Subcutaneous adipose tissue (tissue), 4 donors: ENCODE data around the gene PROK1. TPM values are rescaled to one million over a fixed set of nuclear protein-coding genes. Genes with fewer than 3 reads are reported as not detected.

Experiments
- total RNA-seq, 4 donors: library from RNA; depleted of rRNA; stranded (reverse); fragments of >200 nt; gene quantifications; one replicate each; pipeline ENCODE4 v1.1.0, GENCODE V29; 2016
- TF ChIP-seq, protein P1 (sequence below): fragments of 450-650 bp; IDR thresholded peaks from one replicate; pipeline ENCODE4 v1.5.1; 2016; ENCODE audit warnings: low read depth, mild to moderate bottlenecking, control low read depth, antibody characterized with exemption, moderate library complexity

The PROK1 gene
- total RNA-seq, 4 donors from 2014 or later: 3.6 to 25.8 TPM; not detected in 2

DNA sequence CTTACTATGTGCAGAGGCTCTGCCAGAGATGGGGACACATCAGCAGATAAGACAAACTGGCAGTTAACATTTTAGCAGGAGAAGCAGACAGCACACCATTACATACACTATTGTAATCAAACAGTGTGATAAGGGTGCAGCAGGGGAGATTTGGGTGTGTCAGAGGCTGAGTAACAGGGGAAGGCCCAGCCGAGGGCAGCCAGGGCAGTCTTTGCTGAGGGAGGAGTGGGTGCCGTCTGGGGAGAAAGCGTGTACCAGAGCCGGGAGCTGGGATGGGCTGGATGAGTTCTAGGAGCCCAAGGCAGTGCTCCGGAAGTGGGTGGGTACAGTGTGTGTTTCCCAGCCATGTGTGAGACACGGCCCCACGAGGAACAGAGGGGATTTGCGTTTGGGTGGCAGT, 36.8 kb downstream of the PROK1 start:
- TF ChIP-seq, protein P1, sequence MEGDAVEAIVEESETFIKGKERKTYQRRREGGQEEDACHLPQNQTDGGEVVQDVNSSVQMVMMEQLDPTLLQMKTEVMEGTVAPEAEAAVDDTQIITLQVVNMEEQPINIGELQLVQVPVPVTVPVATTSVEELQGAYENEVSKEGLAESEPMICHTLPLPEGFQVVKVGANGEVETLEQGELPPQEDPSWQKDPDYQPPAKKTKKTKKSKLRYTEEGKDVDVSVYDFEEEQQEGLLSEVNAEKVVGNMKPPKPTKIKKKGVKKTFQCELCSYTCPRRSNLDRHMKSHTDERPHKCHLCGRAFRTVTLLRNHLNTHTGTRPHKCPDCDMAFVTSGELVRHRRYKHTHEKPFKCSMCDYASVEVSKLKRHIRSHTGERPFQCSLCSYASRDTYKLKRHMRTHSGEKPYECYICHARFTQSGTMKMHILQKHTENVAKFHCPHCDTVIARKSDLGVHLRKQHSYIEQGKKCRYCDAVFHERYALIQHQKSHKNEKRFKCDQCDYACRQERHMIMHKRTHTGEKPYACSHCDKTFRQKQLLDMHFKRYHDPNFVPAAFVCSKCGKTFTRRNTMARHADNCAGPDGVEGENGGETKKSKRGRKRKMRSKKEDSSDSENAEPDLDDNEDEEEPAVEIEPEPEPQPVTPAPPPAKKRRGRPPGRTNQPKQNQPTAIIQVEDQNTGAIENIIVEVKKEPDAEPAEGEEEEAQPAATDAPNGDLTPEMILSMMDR: no peak

DNA sequence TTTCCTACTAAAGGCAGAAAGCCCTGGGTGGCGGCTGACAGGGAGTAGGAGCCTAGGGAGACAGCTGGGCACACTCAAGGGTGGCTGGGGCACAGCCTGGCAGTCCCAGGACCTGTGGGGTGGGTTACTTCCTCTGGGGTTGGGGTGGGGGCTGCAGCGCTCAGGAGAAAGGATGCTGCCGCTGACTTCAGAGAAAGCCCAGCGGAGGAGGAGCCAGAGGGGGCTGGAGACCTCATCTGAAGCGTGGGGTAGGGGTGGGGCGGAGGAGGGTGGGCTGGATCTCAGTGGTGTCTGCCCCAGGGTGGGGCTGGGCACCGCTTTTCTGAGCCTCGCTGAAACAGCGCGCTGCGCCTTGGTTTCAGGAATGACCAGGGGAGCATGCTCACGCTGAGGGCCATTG, 37.2 kb downstream of the PROK1 start:
- TF ChIP-seq, protein P1: no peak

DNA sequence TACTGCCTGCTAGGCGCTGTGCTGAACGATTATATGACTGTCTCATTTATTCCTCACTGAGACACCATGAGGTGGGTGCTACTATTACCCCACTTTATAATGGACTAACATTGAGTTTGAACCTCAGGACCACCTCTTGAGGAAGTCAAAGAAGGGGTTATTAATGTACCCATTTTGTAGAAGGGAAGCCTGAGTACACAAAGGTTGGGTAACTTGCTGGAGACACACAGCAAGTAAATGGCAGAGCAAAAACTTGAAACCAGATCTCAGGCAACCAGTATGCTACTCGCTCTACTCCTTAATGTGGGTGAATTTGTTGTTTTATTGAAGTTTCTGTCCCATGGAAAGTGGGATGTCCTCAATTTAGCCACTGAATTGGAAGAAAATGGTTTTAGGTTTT, 37.9 kb downstream of the PROK1 start:
- TF ChIP-seq, protein P1: no peak

DNA sequence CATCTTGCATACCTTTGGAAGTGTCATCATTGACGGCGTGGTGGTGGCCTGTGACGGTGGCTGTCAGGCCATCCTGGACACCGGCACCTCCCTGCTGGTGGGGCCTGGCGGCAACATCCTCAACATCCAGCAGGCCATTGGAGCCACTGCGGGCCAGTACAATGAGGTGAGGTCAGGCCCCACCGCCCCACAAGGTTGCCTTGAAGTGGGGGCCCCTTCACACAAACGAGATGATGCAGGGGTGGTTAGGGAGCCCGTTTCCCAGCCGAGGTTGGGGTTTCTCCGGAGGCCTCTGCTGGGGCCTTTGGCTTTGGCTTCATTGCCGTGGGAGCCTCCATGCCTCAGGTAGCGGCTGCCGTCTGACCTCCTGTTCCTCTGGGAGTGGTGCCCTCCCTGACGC, 38.5 kb downstream of the PROK1 start:
- TF ChIP-seq, protein P1: no peak

DNA sequence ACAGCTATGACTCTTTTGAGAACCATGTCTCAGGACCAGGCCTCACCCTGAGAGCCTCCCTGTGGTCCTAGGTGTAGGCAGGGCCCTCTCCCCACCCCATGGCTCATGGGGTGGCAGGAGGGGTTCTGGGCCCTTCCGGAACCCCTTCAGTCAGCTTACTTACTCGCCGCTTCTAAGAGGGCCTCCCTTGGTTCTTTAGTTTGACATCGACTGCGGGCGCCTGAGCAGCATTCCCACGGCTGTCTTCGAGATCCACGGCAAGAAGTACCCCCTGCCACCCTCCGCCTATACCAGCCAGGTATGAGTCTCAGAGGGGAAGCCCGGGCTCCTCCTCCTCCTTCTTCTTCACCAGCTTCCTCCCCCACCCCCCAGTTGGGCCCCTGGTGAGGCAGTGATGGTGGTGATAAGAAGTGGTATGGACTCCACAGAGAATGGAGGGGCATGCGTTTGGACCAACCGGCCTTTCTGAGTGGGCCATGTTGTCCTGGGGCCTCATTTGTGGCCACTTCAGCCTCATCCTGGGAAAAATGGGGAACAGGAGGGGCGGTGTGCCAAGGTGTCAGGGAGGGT, 39.1 kb downstream of the PROK1 start:
- TF ChIP-seq, protein P1: no peak

DNA sequence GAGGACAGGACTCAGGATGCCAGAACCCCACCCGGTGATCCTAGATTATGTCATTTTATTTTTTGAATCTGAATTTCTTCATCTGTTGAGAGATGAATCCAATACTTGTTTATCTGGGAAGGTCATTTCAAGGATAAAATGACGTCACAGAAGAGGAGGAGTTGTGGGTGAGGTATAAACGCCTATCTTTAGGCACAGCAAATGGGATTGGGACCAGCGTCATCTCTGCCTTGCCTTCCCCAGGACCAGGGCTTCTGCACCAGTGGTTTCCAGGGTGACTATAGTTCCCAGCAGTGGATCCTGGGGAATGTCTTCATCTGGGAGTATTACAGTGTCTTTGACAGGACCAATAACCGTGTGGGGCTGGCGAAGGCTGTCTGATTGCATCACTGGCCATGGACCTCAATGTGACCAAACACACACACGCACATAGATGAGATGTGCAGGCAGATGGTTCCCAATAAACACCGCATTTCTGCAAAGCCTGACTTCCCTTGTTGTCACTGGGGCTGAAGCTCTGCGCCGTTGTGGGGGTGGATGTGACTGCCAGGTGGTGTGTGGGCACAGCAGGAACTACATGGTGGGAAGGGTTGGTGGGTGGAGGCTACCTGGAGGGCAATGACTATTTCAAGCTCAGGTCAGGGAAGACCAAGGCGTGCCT, 40.0 kb downstream of the PROK1 start:
- TF ChIP-seq, protein P1: no peak

DNA sequence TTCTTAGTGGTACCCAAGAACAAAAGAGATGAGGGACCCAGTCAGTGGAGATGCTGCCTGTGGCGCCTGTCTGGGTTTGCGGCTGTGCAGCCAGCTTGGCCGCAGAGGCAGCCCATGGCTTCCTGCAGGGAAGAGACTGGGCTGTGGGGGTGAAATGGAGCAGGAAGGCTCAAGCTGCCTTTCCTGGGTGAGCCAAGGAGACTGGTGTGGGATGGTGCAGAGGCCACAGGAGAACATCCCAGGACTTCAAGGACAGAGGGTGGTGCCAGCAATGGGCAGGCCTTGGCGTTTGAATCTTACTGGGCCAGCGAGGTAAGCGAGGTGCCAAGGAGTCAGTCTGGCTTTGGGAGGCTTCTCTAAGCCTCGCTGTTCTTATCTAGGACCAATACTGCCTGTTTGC, 41.6 kb downstream of the PROK1 start:
- TF ChIP-seq, protein P1: no peak
